Liver (tissue), 9 donors: Measurements from ENCODE around the gene NLRP9. TPM values are rescaled to one million over a fixed set of nuclear protein-coding genes. Genes with fewer than 3 reads are reported as not detected.

Experiments used
- DNase-seq: peaks from one replicate; pipeline ENCODE4 v3.0.0-alpha.2; 2017; ENCODE audit warnings: low spot score
- H3K27ac ChIP-seq, 2 donors: one replicate each; pipeline ENCODE4 v1.7.0; 2013; ENCODE audit warnings: inconsistent platforms in 2 of 2, low read length in 2 of 2, control low read depth in 1 of 2, low read depth in 1 of 2, mild to moderate bottlenecking in 1 of 2
- H3K27me3 ChIP-seq, 4 donors: one replicate each; pipeline versions ENCODE4 v1.6.1 to v1.7.0; 2013; ENCODE audit warnings: low read length in 3 of 4, inconsistent platforms in 1 of 4, mild to moderate bottlenecking in 1 of 4, moderate library complexity in 1 of 4; ENCODE audit not compliant: control insufficient read depth in 4 of 4, insufficient read depth in 4 of 4
- H3K36me3 ChIP-seq, 4 donors: one replicate each; pipeline versions ENCODE4 v1.6.1 to v1.7.0; 2013; ENCODE audit warnings: low read length in 3 of 4, mild to moderate bottlenecking in 3 of 4, low read depth in 1 of 4, moderate library complexity in 1 of 4; ENCODE audit not compliant: control insufficient read depth in 4 of 4, insufficient read depth in 3 of 4
- H3K4me1 ChIP-seq, 4 donors: one replicate each; pipeline versions ENCODE4 v1.6.1 to v1.7.0; 2013; ENCODE audit warnings: low read length in 3 of 4, mild to moderate bottlenecking in 3 of 4, moderate library complexity in 1 of 4; ENCODE audit not compliant: control insufficient read depth in 4 of 4, insufficient read depth in 4 of 4
- H3K4me3 ChIP-seq, 3 donors: one replicate each; pipeline versions ENCODE4 v1.6.1 to v1.7.0; 2013; ENCODE audit warnings: low read length in 3 of 3, control low read depth in 1 of 3, low read depth in 1 of 3, mild to moderate bottlenecking in 1 of 3
- H3K9ac ChIP-seq, 2 donors: one replicate each; pipeline ENCODE4 v1.7.0; 2013; ENCODE audit warnings: low read length in 2 of 2, mild to moderate bottlenecking in 2 of 2, moderate library complexity in 2 of 2, control low read depth in 1 of 2, low read depth in 1 of 2
- H3K9me3 ChIP-seq, 4 donors: one replicate each; pipeline versions ENCODE4 v1.6.1 to v1.7.0; 2013; ENCODE audit warnings: low read length in 3 of 4; ENCODE audit not compliant: control insufficient read depth in 4 of 4
- EGR1 ChIP-seq, 2 donors: IDR thresholded peaks; 2 replicates each; pipeline ENCODE4 v1.6.1; 2016 to 2018; ENCODE audit warnings: antibody characterized with exemption in 2 of 2, low read depth in 2 of 2
- FOXA1 ChIP-seq: IDR thresholded peaks from 2 replicates; pipeline ENCODE4 v1.6.1; 2016; ENCODE audit warnings: antibody characterized with exemption
- FOXA2 ChIP-seq: IDR thresholded peaks from 2 replicates; pipeline ENCODE4 v1.6.1; 2016; ENCODE audit warnings: antibody characterized with exemption
- GABPA ChIP-seq, 2 donors: IDR thresholded peaks in 1 of 2; conservative IDR thresholded peaks in 1 of 2; 2 replicates each; pipeline ENCODE4 v1.6.1; 2016; ENCODE audit warnings: antibody characterized with exemption in 2 of 2, mild to moderate bottlenecking in 1 of 2, moderate library complexity in 1 of 2
- HNF4A ChIP-seq, 2 donors: conservative IDR thresholded peaks; 2 replicates each; pipeline ENCODE4 v1.6.1; 2016; ENCODE audit warnings: antibody characterized with exemption in 2 of 2, mild to moderate bottlenecking in 2 of 2
- HNF4G ChIP-seq: IDR thresholded peaks from 2 replicates; pipeline ENCODE4 v1.6.1; 2016; ENCODE audit warnings: antibody characterized with exemption
- JUND ChIP-seq, 2 donors: IDR thresholded peaks; 2 replicates each; pipeline ENCODE4 v1.6.1; 2016; ENCODE audit warnings: antibody characterized with exemption in 2 of 2
- NR2F2 ChIP-seq: IDR thresholded peaks from 2 replicates; pipeline ENCODE4 v1.6.1; 2016; ENCODE audit warnings: antibody characterized with exemption
- RAD21 ChIP-seq, 2 donors: IDR thresholded peaks; 2 replicates each; pipeline ENCODE4 v1.6.1; 2016; ENCODE audit warnings: antibody characterized with exemption in 2 of 2, mild to moderate bottlenecking in 2 of 2
- REST ChIP-seq: IDR thresholded peaks from 2 replicates; pipeline ENCODE4 v1.6.1; 2016; ENCODE audit warnings: antibody characterized with exemption, mild to moderate bottlenecking
- RXRA ChIP-seq, 2 donors: IDR thresholded peaks; 2 replicates each; pipeline ENCODE4 v1.6.1; 2017 to 2018; ENCODE audit warnings: antibody characterized with exemption in 2 of 2, mild to moderate bottlenecking in 1 of 2
- SP1 ChIP-seq: IDR thresholded peaks from 2 replicates; pipeline ENCODE4 v1.6.1; 2018; ENCODE audit warnings: antibody characterized with exemption, mild to moderate bottlenecking
- TAF1 ChIP-seq: conservative IDR thresholded peaks from 2 replicates; pipeline ENCODE4 v1.6.1; 2016; ENCODE audit warnings: antibody characterized with exemption, mild to moderate bottlenecking
- YY1 ChIP-seq: IDR thresholded peaks from 2 replicates; pipeline ENCODE4 v1.6.1; 2016; ENCODE audit warnings: antibody characterized with exemption, mild to moderate bottlenecking
- WGBS: extraction: QIAGEN DNeasy Blood & Tissue Kit; methylation state at CpG from one replicate; pipeline ENCODE4 v1.1.7; 2013; 5-methylcytosine and 5-hydroxymethylcytosine counted together
- polyA plus RNA-seq, 2 donors: library from polyadenylated mRNA; stranded (reverse) in 1 of 2; unstranded in 1 of 2; fragments of 200-250 nt in 1 of 2; fragments of >200 nt in 1 of 2; fragmentation: Nextera tagmentation in 1 of 2; extraction: Ambion mirVana in 1 of 2; gene quantifications; one replicate each; pipeline versions ENCODE4 v1.2.1 to v1.2.3, GENCODE V29; 2013 to 2015
- total RNA-seq, 2 donors: library from RNA; depleted of rRNA; stranded (reverse); fragments of >200 nt; gene quantifications; one replicate each; pipeline ENCODE4 v1.2.3, GENCODE V29; 2014
- TF ChIP-seq, protein P1 (sequence below): fragments of 150-350 bp; IDR thresholded peaks from 2 replicates; pipeline ENCODE4 v1.5.1; 2017; ENCODE audit warnings: improper control_type of control experiment, low read depth, low read length; ENCODE audit not compliant: missing input control
- TF ChIP-seq, protein P2 (sequence below): IDR thresholded peaks from 2 replicates; pipeline ENCODE4 v1.6.1; 2016; ENCODE audit warnings: antibody characterized with exemption
- TF ChIP-seq, protein P3 (sequence below): IDR thresholded peaks from 2 replicates; pipeline ENCODE4 v1.6.1; 2016; ENCODE audit warnings: antibody characterized with exemption
- TF ChIP-seq, protein P4 (sequence below): IDR thresholded peaks from 2 replicates; pipeline ENCODE4 v1.6.1; 2016; ENCODE audit warnings: antibody characterized with exemption
- donor health status: healthy.
- donor health status: healthy.
- donor health status: healthy.
- donor health status: healthy.
- donor health status: healthy.

The NLRP9 gene
- total and polyA plus RNA-seq, 4 donors: not detected

DNA sequence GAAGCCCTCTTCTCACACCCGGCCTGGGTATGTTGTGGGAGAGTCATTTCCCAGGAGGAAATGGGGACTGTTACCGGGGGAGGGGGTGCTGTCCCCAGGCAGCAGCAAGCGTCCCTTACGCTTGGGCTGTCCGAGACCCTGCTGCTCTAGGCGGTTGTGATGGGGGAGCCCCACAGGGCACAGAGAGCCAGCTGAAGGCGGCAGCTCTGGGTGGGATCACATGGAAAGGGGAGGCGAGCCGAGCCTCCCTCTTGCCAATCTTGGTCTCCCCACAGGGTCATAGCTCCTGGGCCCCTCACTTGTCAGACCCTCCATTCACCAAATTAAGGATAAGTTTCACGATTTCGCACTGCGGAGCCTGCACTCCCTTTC is 41.1 kb downstream of the NLRP9 start:
- no peak overlapping the region for H3K27ac ChIP-seq
- H3K36me3 ChIP-seq: peaks cover 21 to 70% (median 27%) of the 10 kb centered on the region in 4 donors
- WGBS: 93% methylated on average over 12 of the region's 12 CpGs
- TF ChIP-seq JUND (IDR thresholded peaks at IDR 0.05) (no peak), GABPA (IDR thresholded peaks at IDR 0.05 in 1 of 2, conservative IDR thresholded peaks at IDR 0.05 in 1 of 2) (no peak), REST (no peak), HNF4G (no peak), TAF1 (no peak), FOXA2 (no peak), HNF4A (conservative IDR thresholded peaks at IDR 0.05) (no peak), YY1 (no peak), FOXA1 (no peak), NR2F2 (no peak), SP1 (no peak), RAD21 (IDR thresholded peaks at IDR 0.05) (no peak), RXRA (IDR thresholded peaks at IDR 0.05) (no peak), EGR1 (IDR thresholded peaks at IDR 0.05; ENCODE audit: low read depth in 2 of 2) (no peak)
- TF ChIP-seq, protein P1, sequence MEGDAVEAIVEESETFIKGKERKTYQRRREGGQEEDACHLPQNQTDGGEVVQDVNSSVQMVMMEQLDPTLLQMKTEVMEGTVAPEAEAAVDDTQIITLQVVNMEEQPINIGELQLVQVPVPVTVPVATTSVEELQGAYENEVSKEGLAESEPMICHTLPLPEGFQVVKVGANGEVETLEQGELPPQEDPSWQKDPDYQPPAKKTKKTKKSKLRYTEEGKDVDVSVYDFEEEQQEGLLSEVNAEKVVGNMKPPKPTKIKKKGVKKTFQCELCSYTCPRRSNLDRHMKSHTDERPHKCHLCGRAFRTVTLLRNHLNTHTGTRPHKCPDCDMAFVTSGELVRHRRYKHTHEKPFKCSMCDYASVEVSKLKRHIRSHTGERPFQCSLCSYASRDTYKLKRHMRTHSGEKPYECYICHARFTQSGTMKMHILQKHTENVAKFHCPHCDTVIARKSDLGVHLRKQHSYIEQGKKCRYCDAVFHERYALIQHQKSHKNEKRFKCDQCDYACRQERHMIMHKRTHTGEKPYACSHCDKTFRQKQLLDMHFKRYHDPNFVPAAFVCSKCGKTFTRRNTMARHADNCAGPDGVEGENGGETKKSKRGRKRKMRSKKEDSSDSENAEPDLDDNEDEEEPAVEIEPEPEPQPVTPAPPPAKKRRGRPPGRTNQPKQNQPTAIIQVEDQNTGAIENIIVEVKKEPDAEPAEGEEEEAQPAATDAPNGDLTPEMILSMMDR: no peak
- TF ChIP-seq, protein P2, sequence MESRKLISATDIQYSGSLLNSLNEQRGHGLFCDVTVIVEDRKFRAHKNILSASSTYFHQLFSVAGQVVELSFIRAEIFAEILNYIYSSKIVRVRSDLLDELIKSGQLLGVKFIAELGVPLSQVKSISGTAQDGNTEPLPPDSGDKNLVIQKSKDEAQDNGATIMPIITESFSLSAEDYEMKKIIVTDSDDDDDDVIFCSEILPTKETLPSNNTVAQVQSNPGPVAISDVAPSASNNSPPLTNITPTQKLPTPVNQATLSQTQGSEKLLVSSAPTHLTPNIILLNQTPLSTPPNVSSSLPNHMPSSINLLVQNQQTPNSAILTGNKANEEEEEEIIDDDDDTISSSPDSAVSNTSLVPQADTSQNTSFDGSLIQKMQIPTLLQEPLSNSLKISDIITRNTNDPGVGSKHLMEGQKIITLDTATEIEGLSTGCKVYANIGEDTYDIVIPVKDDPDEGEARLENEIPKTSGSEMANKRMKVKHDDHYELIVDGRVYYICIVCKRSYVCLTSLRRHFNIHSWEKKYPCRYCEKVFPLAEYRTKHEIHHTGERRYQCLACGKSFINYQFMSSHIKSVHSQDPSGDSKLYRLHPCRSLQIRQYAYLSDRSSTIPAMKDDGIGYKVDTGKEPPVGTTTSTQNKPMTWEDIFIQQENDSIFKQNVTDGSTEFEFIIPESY: no peak
- TF ChIP-seq, protein P3, sequence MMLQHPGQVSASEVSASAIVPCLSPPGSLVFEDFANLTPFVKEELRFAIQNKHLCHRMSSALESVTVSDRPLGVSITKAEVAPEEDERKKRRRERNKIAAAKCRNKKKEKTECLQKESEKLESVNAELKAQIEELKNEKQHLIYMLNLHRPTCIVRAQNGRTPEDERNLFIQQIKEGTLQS: no peak
- TF ChIP-seq, protein P4, sequence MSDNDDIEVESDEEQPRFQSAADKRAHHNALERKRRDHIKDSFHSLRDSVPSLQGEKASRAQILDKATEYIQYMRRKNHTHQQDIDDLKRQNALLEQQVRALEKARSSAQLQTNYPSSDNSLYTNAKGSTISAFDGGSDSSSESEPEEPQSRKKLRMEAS: no peak
- H3K9ac ChIP-seq: no peak overlapping the region
- no peak for DNase-seq
- no peaks in the 10 kb centered on the region for H3K4me1 ChIP-seq
- H3K27me3 ChIP-seq: no peaks in the 10 kb centered on the region
- H3K4me3 ChIP-seq: no peak overlapping the region
- H3K9me3 ChIP-seq: no peaks in the 10 kb centered on the region
